Fibroblast of upper back skin (primary cell): ENCODE measurements around the gene SYF2.

Experiments
- DNase-seq: peaks from one replicate; pipeline ENCODE4 v3.0.0-alpha.2; 2013

Gene SYF2

GRCh38 chr1:25182629-25183028, 49.7 kb downstream of the SYF2 start:
- peak; percentile 92 for DNase-seq

GRCh38 chr1:25180996-25181395, 51.3 kb downstream of the SYF2 start:
- DNase-seq, result no peak

DNA sequence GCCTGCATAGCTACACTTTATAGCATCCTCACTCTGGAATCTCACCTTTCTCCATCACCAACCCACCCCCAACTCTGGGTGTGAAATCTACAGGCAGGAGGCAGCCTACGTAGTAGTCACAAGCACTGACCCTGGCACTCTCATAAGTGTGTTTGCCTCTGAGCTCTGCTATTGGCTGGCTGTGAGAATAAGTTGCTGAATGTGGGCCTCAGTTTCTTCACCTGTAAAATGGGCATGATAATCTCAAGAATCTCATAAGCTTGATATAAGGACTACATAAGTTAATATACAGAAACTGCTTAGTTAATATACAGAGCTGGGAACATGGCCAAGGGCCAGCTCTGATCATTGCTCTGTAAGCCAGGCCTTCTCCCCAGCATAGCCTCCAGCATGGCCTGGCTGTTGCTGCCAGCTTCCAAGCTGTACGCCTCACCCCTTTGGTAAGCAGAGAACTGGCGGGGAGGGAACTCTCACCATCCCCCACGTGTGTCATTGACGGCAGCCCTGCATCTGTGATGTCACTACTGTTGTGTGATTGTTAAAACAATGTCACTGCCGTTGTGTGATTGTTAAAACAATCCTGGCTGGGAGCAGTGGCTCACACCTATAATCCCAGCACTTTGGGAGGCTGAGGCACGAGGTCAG, 53.3 kb downstream of the SYF2 start:
- no peak for DNase-seq

- no peak for DNase-seq
Observed at GRCh38 chr1:25174730-25175612, 57.3 kb downstream of the SYF2 start.

GRCh38 chr1:25174363-25174729, 58.0 kb downstream of the SYF2 start:
- DNase-seq, result no peak

- no peak for DNase-seq
Observed at GRCh38 chr1:25173809-25174340, 58.4 kb downstream of the SYF2 start.
